Nephron progenitor cell (in vitro differentiated cells): ENCODE measurements around the gene UTP20.

Experiments
- DNase-seq: peaks from one replicate; pipeline ENCODE4 v3.0.0; 2021
- H3K27ac Mint-ChIP-seq: 2 replicates; pipeline ENCODE4 v1.8.0; 2021; ENCODE audit warnings: mild to moderate bottlenecking, moderate library complexity, mixed read lengths
- H3K27me3 Mint-ChIP-seq: 2 replicates; pipeline ENCODE4 v1.8.0; 2021; ENCODE audit warnings: mild to moderate bottlenecking, low read depth, mixed read lengths; ENCODE audit not compliant: poor library complexity
- H3K36me3 Mint-ChIP-seq: 2 replicates; pipeline ENCODE4 v1.8.0; 2021; ENCODE audit warnings: low read depth, mixed read lengths
- H3K4me1 Mint-ChIP-seq: 2 replicates; pipeline ENCODE4 v1.8.0; 2021; ENCODE audit warnings: mixed read lengths
- H3K4me3 Mint-ChIP-seq: 2 replicates; pipeline ENCODE4 v1.8.0; 2021; ENCODE audit warnings: mild to moderate bottlenecking, moderate library complexity, mixed read lengths
- H3K9me3 Mint-ChIP-seq: 2 replicates; pipeline ENCODE4 v1.8.0; 2021; ENCODE audit warnings: mild to moderate bottlenecking, moderate library complexity, mixed read lengths
- TF ChIP-seq, protein P1 (sequence below): fragments of 200-600 bp; sonication (generic); IDR thresholded peaks from 2 replicates; pipeline ENCODE4 v1.5.0; 2021; ENCODE audit warnings: antibody characterized with exemption

Gene UTP20

DNA sequence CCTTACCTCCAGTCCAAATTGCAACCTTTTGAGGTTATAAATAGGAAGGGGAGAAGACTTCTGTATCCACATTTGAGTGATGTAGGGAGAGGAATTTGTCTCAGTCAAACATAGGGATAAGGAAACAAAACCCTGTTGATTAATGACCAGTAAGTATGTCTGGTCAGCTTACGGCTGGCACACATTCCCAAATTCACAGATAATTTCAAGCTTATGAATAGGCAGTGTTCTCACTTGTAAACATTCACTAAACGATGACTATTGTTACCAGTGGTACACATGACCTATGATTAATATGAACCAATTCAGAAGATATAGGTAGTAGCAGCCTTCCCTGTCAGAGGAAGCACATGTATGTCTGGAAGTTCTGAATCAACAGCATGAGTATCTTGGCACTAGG is 36.8 kb upstream of the UTP20 start:
- H3K4me1 Mint-ChIP-seq, result no peaks in the 10 kb centered on the region
- H3K4me3 Mint-ChIP-seq, result no peak overlapping the region
- H3K36me3 Mint-ChIP-seq, result no peaks in the 10 kb centered on the region
- DNase-seq, result no peak
- no peaks in the 10 kb centered on the region for H3K27me3 Mint-ChIP-seq
- H3K27ac Mint-ChIP-seq, result no peak overlapping the region
- TF ChIP-seq, protein P1, sequence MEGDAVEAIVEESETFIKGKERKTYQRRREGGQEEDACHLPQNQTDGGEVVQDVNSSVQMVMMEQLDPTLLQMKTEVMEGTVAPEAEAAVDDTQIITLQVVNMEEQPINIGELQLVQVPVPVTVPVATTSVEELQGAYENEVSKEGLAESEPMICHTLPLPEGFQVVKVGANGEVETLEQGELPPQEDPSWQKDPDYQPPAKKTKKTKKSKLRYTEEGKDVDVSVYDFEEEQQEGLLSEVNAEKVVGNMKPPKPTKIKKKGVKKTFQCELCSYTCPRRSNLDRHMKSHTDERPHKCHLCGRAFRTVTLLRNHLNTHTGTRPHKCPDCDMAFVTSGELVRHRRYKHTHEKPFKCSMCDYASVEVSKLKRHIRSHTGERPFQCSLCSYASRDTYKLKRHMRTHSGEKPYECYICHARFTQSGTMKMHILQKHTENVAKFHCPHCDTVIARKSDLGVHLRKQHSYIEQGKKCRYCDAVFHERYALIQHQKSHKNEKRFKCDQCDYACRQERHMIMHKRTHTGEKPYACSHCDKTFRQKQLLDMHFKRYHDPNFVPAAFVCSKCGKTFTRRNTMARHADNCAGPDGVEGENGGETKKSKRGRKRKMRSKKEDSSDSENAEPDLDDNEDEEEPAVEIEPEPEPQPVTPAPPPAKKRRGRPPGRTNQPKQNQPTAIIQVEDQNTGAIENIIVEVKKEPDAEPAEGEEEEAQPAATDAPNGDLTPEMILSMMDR, result no peak
- H3K9me3 Mint-ChIP-seq, result no peaks in the 10 kb centered on the region

DNA sequence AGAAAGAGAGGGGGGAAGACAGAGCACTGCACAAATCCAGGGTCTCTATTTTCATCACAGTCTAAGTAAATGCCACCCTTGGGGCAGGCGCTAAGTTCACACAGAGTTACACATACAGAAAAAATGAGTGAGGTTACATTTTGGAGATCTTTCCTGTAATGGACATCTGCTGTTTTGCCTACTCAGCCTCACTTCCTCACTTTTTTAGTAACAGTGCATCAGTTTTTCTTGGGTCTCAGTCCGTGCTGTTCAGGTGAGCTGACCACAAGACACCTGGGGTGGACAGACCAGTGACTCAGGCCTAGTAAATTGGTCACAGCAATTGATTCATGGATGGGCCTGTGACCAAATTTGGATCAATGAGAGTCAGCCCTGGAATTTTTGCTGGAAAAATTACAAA is 36.3 kb upstream of the UTP20 start:
- TF ChIP-seq, protein P1, result no peak
- no peak overlapping the region for H3K27ac Mint-ChIP-seq
- no peaks in the 10 kb centered on the region for H3K36me3 Mint-ChIP-seq
- H3K9me3 Mint-ChIP-seq, result no peaks in the 10 kb centered on the region
- no peak overlapping the region for H3K4me3 Mint-ChIP-seq
- H3K27me3 Mint-ChIP-seq, result no peaks in the 10 kb centered on the region
- no peak for DNase-seq
- no peaks in the 10 kb centered on the region for H3K4me1 Mint-ChIP-seq

DNA sequence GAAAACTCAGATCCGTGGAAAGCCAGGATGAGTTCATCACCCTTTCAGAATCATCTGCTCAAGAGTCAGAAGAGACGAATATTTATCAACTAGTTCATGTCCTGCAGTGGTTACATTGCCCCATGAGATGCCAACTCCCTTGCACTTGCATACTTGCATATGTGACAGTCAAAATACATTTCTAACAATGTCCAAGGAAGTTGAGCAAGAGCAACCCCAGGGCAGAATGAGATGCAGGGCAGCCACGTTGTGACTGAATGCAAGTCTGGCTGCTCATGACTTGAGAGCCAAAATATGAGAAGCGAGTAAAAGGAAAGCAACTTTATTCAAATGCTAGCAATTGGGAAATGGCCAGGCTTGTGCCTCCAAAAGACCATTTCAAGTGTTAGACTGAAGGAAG is 23.6 kb upstream of the UTP20 start:
- Mint-ChIP-seq H3K4me3 (no peak overlapping the region), H3K9me3 (peaks cover 11% of the 10 kb centered on the region), H3K4me1 (no peaks in the 10 kb centered on the region), H3K27me3 (peaks cover 2% of the 10 kb centered on the region), H3K36me3 (no peaks in the 10 kb centered on the region), H3K27ac (no peak overlapping the region)
- TF ChIP-seq, protein P1, result no peak
- no peak for DNase-seq

DNA sequence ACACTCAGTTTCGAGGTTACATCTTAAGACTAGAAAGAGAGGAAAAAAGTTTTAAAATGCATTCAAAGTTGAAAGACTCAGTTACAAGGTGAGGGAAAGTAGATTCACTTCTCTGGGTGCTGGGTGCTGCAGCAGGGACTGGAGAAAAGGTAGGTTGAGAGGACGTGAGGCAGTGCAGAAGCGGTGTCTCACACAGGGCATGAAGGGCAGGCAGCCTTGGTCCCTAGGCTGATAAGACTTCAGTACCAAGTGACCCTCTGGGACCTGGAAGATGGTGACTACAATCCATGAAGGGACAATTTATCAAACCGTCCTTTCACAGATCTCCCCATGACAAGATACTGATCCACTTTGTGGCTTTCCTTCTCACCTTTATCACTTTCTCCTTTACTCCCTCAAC is 22.5 kb upstream of the UTP20 start:
- H3K9me3 Mint-ChIP-seq, result peaks cover 11% of the 10 kb centered on the region
- no peak overlapping the region for H3K27ac Mint-ChIP-seq
- H3K36me3 Mint-ChIP-seq, result no peaks in the 10 kb centered on the region
- H3K27me3 Mint-ChIP-seq, result peaks cover 2% of the 10 kb centered on the region
- no peak for DNase-seq
- TF ChIP-seq, protein P1, result no peak
- no peaks in the 10 kb centered on the region for H3K4me1 Mint-ChIP-seq
- H3K4me3 Mint-ChIP-seq, result no peak overlapping the region

DNA sequence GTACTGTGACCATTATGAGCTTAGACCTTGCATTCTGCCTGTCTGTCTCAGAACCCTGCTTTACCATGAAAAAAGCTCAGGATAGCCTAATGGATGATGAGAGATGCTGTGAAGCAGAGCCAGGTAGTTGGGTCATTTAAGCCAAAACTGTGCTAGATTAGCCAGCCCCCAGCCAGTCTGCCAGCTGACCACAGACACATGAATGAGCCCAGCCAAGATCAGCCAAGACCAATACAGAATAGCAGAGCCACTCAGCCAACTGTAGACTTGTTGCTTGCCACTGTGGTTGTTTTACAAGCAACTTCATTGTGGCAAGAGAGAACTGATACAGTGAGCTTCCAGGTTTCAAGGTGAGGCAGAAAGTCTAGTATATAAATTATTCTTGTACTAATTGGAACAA is 12.8 kb upstream of the UTP20 start:
- Mint-ChIP-seq H3K36me3 (no peaks in the 10 kb centered on the region), H3K4me1 (no peaks in the 10 kb centered on the region), H3K27ac (no peak overlapping the region), H3K9me3 (no peaks in the 10 kb centered on the region), H3K4me3 (no peak overlapping the region), H3K27me3 (no peaks in the 10 kb centered on the region)
- no peak for DNase-seq
- TF ChIP-seq, protein P1, result no peak

DNA sequence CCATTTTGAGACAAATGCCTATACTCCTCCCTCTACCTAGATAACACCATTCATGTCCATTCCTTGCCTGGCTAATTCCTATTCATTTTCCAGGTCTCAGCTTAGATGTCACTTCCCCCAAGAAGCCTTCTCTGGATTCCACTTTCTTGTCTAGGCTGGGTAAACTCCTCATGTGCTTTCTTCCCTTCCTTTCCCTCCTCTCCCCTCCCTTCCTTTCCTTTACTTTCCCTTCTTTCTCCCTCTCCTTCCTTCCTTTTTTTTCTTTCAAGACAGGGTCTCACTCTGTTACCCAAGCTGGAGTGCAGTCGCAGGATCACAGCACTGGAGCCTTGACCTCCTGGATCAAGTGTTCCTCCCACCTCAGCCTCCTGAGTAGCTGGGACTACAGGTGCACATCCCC is 3.5 kb upstream of the UTP20 start:
- Mint-ChIP-seq H3K27ac (no peak overlapping the region), H3K4me3 (no peak overlapping the region), H3K9me3 (no peaks in the 10 kb centered on the region), H3K27me3 (peaks cover 39% of the 10 kb centered on the region), H3K4me1 (peaks cover 10% of the 10 kb centered on the region), H3K36me3 (no peaks in the 10 kb centered on the region)
- TF ChIP-seq, protein P1, result no peak
- no peak for DNase-seq
